HepG2 (cell line): ENCODE measurements around the gene NAB1. TPM values are rescaled to one million over a fixed set of nuclear protein-coding genes. Genes with fewer than 3 reads are reported as not detected.

Source experiments
- ATAC-seq: fragments of 200-7000 bp; cut with Tn5 transposase; 3 replicates; pipeline ENCODE4 v1.9.1; 2020; ENCODE audit warnings: mild to moderate bottlenecking, moderate library complexity
- BruUV-seq: library from RNA; stranded (reverse); fragments of 400-500 nt; replicated peaks from 2 replicates; lab custom pipeline; 2021; lab: Mats Ljungman, UMichigan
- CTCF ChIA-PET: fragments of 300-600 bp; formaldehyde crosslinking; extraction: SDS; loops from one replicate; lab custom pipeline; 2021; ENCODE audit warnings: low total read pairs, inconsistent platforms, low intra/inter-chr PET ratio; lab: Yijun Ruan, JAX
- POLR2A ChIA-PET: fragments of 350-600 bp; sonication (Branson Sonifier 250); formaldehyde crosslinking; loops from one replicate; lab custom pipeline; 2020; ENCODE audit warnings: antibody characterized with exemption, inconsistent platforms; lab: Yijun Ruan, JAX
- DNase-seq: peaks from one replicate; pipeline ENCODE4 v3.0.0-alpha.2; 2015; ENCODE audit warnings: low spot score
- FAIRE-seq: peaks from 3 replicates; lab custom pipeline; 2011; peaks lifted over from hg19 to GRCh38; lab: Jason Lieb, UNC
- H2AFZ ChIP-seq: one replicate; pipeline ENCODE4 v1.6.1; 2011; ENCODE audit warnings: low read length, inconsistent platforms
- H3K27ac ChIP-seq: fragments of 300-600 bp; 3 replicates; pipeline ENCODE4 v1.8.0; 2011; ENCODE audit warnings: mixed run types, mild to moderate bottlenecking, mixed read lengths, low read length, inconsistent platforms; ENCODE audit not compliant: insufficient read depth; ENCODE audit errors: extremely low read length
- H3K27me3 ChIP-seq, 2 experiments: fragments of 200-600 bp in 1 of 2; 2 replicates in 1 of 2; 3 replicates in 1 of 2; pipeline versions ENCODE4 v1.6.0 to v1.8.0; 2011; ENCODE audit warnings: low read length in 2 of 2, mild to moderate bottlenecking in 2 of 2, moderate library complexity in 2 of 2, inconsistent platforms in 1 of 2; ENCODE audit not compliant: insufficient read depth in 2 of 2, control insufficient read depth in 1 of 2
- H3K36me3 ChIP-seq, 2 experiments: fragments of 200-600 bp in 1 of 2; replicated peaks in 1 of 2; 2 replicates in 1 of 2; 3 replicates in 1 of 2; pipeline versions ENCODE4 v1.5.1 to v1.8.0; 2011; ENCODE audit warnings: low read length in 2 of 2, inconsistent platforms in 1 of 2; ENCODE audit not compliant: insufficient read depth in 2 of 2, control insufficient read depth in 1 of 2
- H3K4me1 ChIP-seq: 2 replicates; pipeline ENCODE4 v1.5.1; 2012; ENCODE audit warnings: low read length, inconsistent platforms; ENCODE audit not compliant: insufficient read depth
- H3K4me2 ChIP-seq: 2 replicates; pipeline ENCODE4 v1.6.0; 2011; ENCODE audit warnings: low read depth, low read length, inconsistent platforms
- H3K4me3 ChIP-seq, 3 experiments: fragments of 200-600 bp in 1 of 3; sonication (generic), shearing (Covaris generic) in 1 of 3; replicated peaks in 1 of 3; 2 replicates each; pipeline ENCODE4 v1.5.1; 2011 to 2016; ENCODE audit warnings: low read length in 3 of 3, inconsistent platforms in 2 of 3, low read depth in 2 of 3, mild to moderate bottlenecking in 2 of 3, control low read depth in 1 of 3, mixed read lengths in 1 of 3; ENCODE audit not compliant: insufficient read depth in 1 of 3
- H3K79me2 ChIP-seq: one replicate; pipeline ENCODE4 v1.6.1; 2011; ENCODE audit warnings: low read length, inconsistent platforms; ENCODE audit not compliant: insufficient read depth
- H3K9ac ChIP-seq: 2 replicates; pipeline ENCODE4 v1.6.0; 2011; ENCODE audit warnings: mild to moderate bottlenecking, low read depth, low read length, inconsistent platforms; ENCODE audit not compliant: insufficient read depth
- H3K9me3 ChIP-seq: 2 replicates; pipeline ENCODE4 v1.5.1; 2012; ENCODE audit warnings: mild to moderate bottlenecking, low read length
- H4K20me1 ChIP-seq: 2 replicates; pipeline ENCODE4 v1.6.0; 2011; ENCODE audit warnings: inconsistent platforms, mild to moderate bottlenecking, low read length, moderate library complexity; ENCODE audit not compliant: insufficient read depth
- FIP1L1 ChIP-seq: fragments of 200-400 bp; formaldehyde crosslinking; IDR thresholded peaks from 2 replicates; pipeline ENCODE4 v1.6.1; 2018; ENCODE audit warnings: low read depth, mild to moderate bottlenecking, low read length, moderate library complexity, borderline replicate concordance; ENCODE audit not compliant: insufficient read depth
- GABPA ChIP-seq, 2 experiments: IDR thresholded peaks; 2 replicates each; pipeline ENCODE4 v1.6.1; 2011 to 2016; ENCODE audit warnings: low read depth in 2 of 2, low read length in 1 of 2, missing biosample characterization in 1 of 2, missing genetic modification characterization in 1 of 2
- HMG20B ChIP-seq: conservative IDR thresholded peaks from 2 replicates; pipeline ENCODE4 v1.6.1; 2016; ENCODE audit warnings: missing genetic modification reagents, missing compliant biosample characterization
- RFX5 ChIP-seq: IDR thresholded peaks from 2 replicates; pipeline ENCODE4 v1.6.1; 2011; ENCODE audit warnings: low read depth, low read length, improper control_type of control experiment
- SATB2 ChIP-seq: sonication (generic); formaldehyde crosslinking; IDR thresholded peaks from 2 replicates; pipeline ENCODE4 v1.5.0; 2020; ENCODE audit warnings: missing genetic modification reagents
- TEF ChIP-seq: sonication (generic); formaldehyde crosslinking; IDR thresholded peaks from 2 replicates; pipeline ENCODE4 v1.5.0; 2020; ENCODE audit warnings: missing genetic modification reagents
- USF2 ChIP-seq, 2 experiments: sonication (generic) in 1 of 2; formaldehyde crosslinking in 1 of 2; IDR thresholded peaks; 2 replicates each; pipeline versions ENCODE4 v1.5.1 to v1.6.1; 2011 to 2020; ENCODE audit warnings: borderline replicate concordance in 1 of 2, low read depth in 1 of 2, low read length in 1 of 2, mild to moderate bottlenecking in 1 of 2, missing genetic modification reagents in 1 of 2, moderate library complexity in 1 of 2
- ZBTB1 ChIP-seq: sonication (generic); formaldehyde crosslinking; IDR thresholded peaks from 2 replicates; pipeline ENCODE4 v1.4.0; 2020; ENCODE audit warnings: missing genetic modification reagents, borderline replicate concordance
- ZC3H4 ChIP-seq: sonication (generic); formaldehyde crosslinking; IDR thresholded peaks from 2 replicates; pipeline ENCODE4 v1.4.0; 2020; ENCODE audit warnings: missing genetic modification reagents, borderline replicate concordance
- ZIK1 ChIP-seq: sonication (generic); formaldehyde crosslinking; IDR thresholded peaks from 2 replicates; pipeline ENCODE4 v1.5.0; 2020; ENCODE audit warnings: mild to moderate bottlenecking, low read depth, missing genetic modification reagents, borderline replicate concordance
- ZNF121 ChIP-seq: sonication (generic); formaldehyde crosslinking; IDR thresholded peaks from 2 replicates; pipeline ENCODE4 v1.5.0; 2020; ENCODE audit warnings: mild to moderate bottlenecking, missing genetic modification reagents
- ZNF501 ChIP-seq: sonication (generic); formaldehyde crosslinking; IDR thresholded peaks from 2 replicates; pipeline ENCODE4 v1.5.1; 2020; ENCODE audit warnings: mild to moderate bottlenecking, moderate library complexity, missing genetic modification reagents
- ZNF556 ChIP-seq: sonication (generic); formaldehyde crosslinking; IDR thresholded peaks from 2 replicates; pipeline ENCODE4 v1.4.0; 2020; ENCODE audit warnings: mild to moderate bottlenecking, missing genetic modification reagents, borderline replicate concordance
- ZNF607 ChIP-seq: sonication (generic); formaldehyde crosslinking; IDR thresholded peaks from 2 replicates; pipeline ENCODE4 v1.5.1; 2020; ENCODE audit warnings: missing genetic modification reagents, mild to moderate bottlenecking, borderline replicate concordance
- ZNF766 ChIP-seq: sonication (generic); formaldehyde crosslinking; IDR thresholded peaks from 2 replicates; pipeline ENCODE4 v1.5.0; 2020; ENCODE audit warnings: missing genetic modification reagents, borderline replicate concordance
- ZNF780A ChIP-seq: sonication (generic); formaldehyde crosslinking; IDR thresholded peaks from 2 replicates; pipeline ENCODE4 v1.8.0; 2022; ENCODE audit warnings: mild to moderate bottlenecking, missing genetic modification reagents, moderate library complexity
- WGBS: methylation state at CpG from one replicate; pipeline ENCODE4 v1.1.6; 2017; ENCODE audit warnings: low lambda C conversion rate; 5-methylcytosine and 5-hydroxymethylcytosine counted together
- in situ Hi-C: cut with HindIII; loops from 2 replicates; pipeline ENCODE4 v1.10.0; 2017; ENCODE audit warnings: low pct_unique_long_range_greater_than_20kb; ENCODE audit not compliant: extremely low pct_ligation_motif_present
- intact Hi-C: fragments of 100-400 bp; cut with micrococcal nuclease; formaldehyde crosslinking; loops from one replicate; pipeline ENCODE4 v1.10.0; 2022; ENCODE audit not compliant: unreplicated experiment
- polyA plus RNA-seq, 8 experiments: library from polyadenylated mRNA; depleted of rRNA in 3 of 8; stranded (reverse) in 7 of 8; unstranded in 1 of 8; fragments of >200 nt; fragmentation: Illumina TruSeq in 4 of 8; extraction: Trizol in 4 of 8; gene quantifications; 2 replicates each; pipeline versions ENCODE4 v1.2.1 to v1.2.3, GENCODE V29; 2011 to 2016; ENCODE audit warnings: low read depth in 4 of 8, missing spikeins in 1 of 8, mixed read lengths in 1 of 8; ENCODE audit not compliant: insufficient read depth in 1 of 8
- total RNA-seq, 5 experiments: library from RNA; depleted of rRNA; stranded (reverse); fragments of >200 nt; fragmentation: Illumina TruSeq; extraction: Trizol; gene quantifications; 2 replicates each; pipeline ENCODE4 v1.2.3, GENCODE V29; 2016; ENCODE audit warnings: low read depth in 1 of 5

NAB1 gene
- total and polyA plus RNA-seq, 2 of the 13 experiments (the other 11 are each of a cell fraction or from before 2014, with no cell fraction given): 24.5 to 46.0 TPM

- BruUV-seq: no TSS peak
- Histone ChIP-seq H4K20me1 (no peaks in the 10 kb centered on the region), H3K4me2 (no peak overlapping the region), H3K36me3 (no peaks in the 10 kb centered on the region), H3K4me1 (peaks cover 7% of the 10 kb centered on the region; the same call in 1 of the 2 replicates), H3K27ac (no peak overlapping the region), H3K4me3 (no peak overlapping the region), H2AFZ (no peak overlapping the region), H3K9me3 (no peaks in the 10 kb centered on the region), H3K9ac (no peak overlapping the region), H3K79me2 (no peaks in the 10 kb centered on the region), H3K27me3 (peaks cover 0 to 11% of the 10 kb centered on the region in 2 experiments; a peak in 3 of 5 replicates)
- FAIRE-seq: no peak
- TF ChIP-seq ZNF607 (CRISPR knock-in tag) (no peak), RFX5 (no peak), SATB2 (CRISPR knock-in tag) (no peak), FIP1L1 (no peak), USF2 (IDR thresholded peaks at IDR 0.05; ENCODE audit: low read depth, low read length) (no peak), USF2 (CRISPR knock-in tag; IDR thresholded peaks at IDR 0.05; ENCODE audit: borderline replicate concordance) (no peak), TEF (CRISPR knock-in tag) (no peak), HMG20B (CRISPR knock-in tag) (no peak), ZNF766 (CRISPR knock-in tag) (no peak), ZNF556 (CRISPR knock-in tag) (no peak), ZNF780A (CRISPR knock-in tag) (no peak), ZIK1 (no peak), ZC3H4 (CRISPR knock-in tag) (no peak), ZNF121 (CRISPR knock-in tag) (no peak), ZNF501 (no peak), ZBTB1 (CRISPR knock-in tag) (no peak), GABPA (IDR thresholded peaks at IDR 0.05; ENCODE audit: low read depth, low read length) (no peak), GABPA (CRISPR knock-in tag; IDR thresholded peaks at IDR 0.05; ENCODE audit: low read depth) (no peak)
- intact Hi-C loops (no loop called here), in situ Hi-C loops (no loop called here)
- ATAC-seq: no peak
- 66% methylated on average over 8 of the region's 8 CpGs for WGBS
- ChIA-PET CTCF (no interaction called here), POLR2A (no interaction called here)
- DNase-seq: no peak
Measured at GRCh38 chr2:190736355-190736754, 87.5 kb downstream of the NAB1 start.
